Measurements from ENCODE around the gene WDR77. TPM values are rescaled to one million over a fixed set of nuclear protein-coding genes. Genes with fewer than 3 reads are reported as not detected.

Gene WDR77
- total and polyA plus RNA-seq, 2 donors (not counting 1 experiment from before 2014, with no cell fraction given) = 40.5 to 85.5 TPM

GRCh38 chr1:111468717-111469100 lies 19.7 kb upstream of the WDR77 start:
- peaks cover 4 to 15% of the 10 kb centered on the region in 2 experiments for H3K36me3 ChIP-seq (replicated peaks in 1 of 2; ENCODE audit: control extremely low read depth in 1 of 2, control insufficient read depth in 1 of 2, extremely low read depth in 1 of 2, insufficient read depth in 2 of 2, low read length in 1 of 2)
- Mint-ChIP-seq H3K27me3 (no peaks in the 10 kb centered on the region), H3K4me3 (no peak overlapping the region), H3K9me3 (ENCODE audit: insufficient read depth) (no peaks in the 10 kb centered on the region), H3K4me1 (peaks cover 10% of the 10 kb centered on the region), H3K27ac (no peak overlapping the region)
- no peaks in the 10 kb centered on the region for H4K20me1 ChIP-seq (ENCODE audit: control insufficient read depth, insufficient read depth, low read length, poor library complexity, severe bottlenecking)
- intact Hi-C loops (cut with micrococcal nuclease) = no loop called here
- no peak overlapping the region for H3K4me3 ChIP-seq (ENCODE audit: control extremely low read depth in 1 of 5, extremely low read depth in 1 of 5, insufficient read depth in 1 of 5, low read depth in 2 of 5, low read length in 4 of 5)
- no peak overlapping the region for H3K4me2 ChIP-seq (replicated peaks; ENCODE audit: low read depth, low read length, poor library complexity, severe bottlenecking)
- no peaks in the 10 kb centered on the region for H3K27me3 ChIP-seq (replicated peaks in 1 of 4; ENCODE audit: control extremely low read depth in 1 of 4, control insufficient read depth in 3 of 4, insufficient read depth in 4 of 4, low read length in 3 of 4)
- ATAC-seq (ENCODE audit: low read depth) = no peak
- H3K27ac ChIP-seq (ENCODE audit: low read length in 2 of 2) = no peak overlapping the region
- no peak for DNase-seq
- TF ChIP-seq CTCF (IDR thresholded peaks at IDR 0.05) = no peak
- TF ChIP-seq EZH2 (IDR thresholded peaks at IDR 0.05; ENCODE audit: borderline replicate concordance, insufficient read depth, low read depth, low read length, poor library complexity, severe bottlenecking) = no peak
- ChIA-PET POLR2A (interaction anchor here (0.9 to 1.1 kb wide), 2 partner anchors 20 to 39 kb away, joined by 3 read pairs; partner anchors contain the start of genes ATP5PB and WDR77), CTCF (interaction anchor here (0.9 to 1.8 kb wide), 5 partner anchors 13 to 47 kb away, joined by 3 to 8 read pairs (median 3); partner anchors contain the start of genes ADORA3 and TMIGD3)
- peaks cover 47% of the 10 kb centered on the region in 2 donors for H3K4me1 ChIP-seq (ENCODE audit: control insufficient read depth in 2 of 2, insufficient read depth in 2 of 2, low read length in 2 of 2)
- no peak overlapping the region for H2AFZ ChIP-seq (ENCODE audit: insufficient read depth, low read depth, low read length, poor library complexity, severe bottlenecking)
- H3K79me2 ChIP-seq (ENCODE audit: control insufficient read depth, insufficient read depth, low read length) = peaks cover 35% of the 10 kb centered on the region
- no peak overlapping the region for H3K9ac ChIP-seq (ENCODE audit: low read length)
- peaks cover 0 to 2% (median 0%) of the 10 kb centered on the region in 3 donors for H3K9me3 ChIP-seq (ENCODE audit: control extremely low read depth in 1 of 3, control insufficient read depth in 2 of 3, insufficient read depth in 1 of 3, low read length in 2 of 3)

DNA sequence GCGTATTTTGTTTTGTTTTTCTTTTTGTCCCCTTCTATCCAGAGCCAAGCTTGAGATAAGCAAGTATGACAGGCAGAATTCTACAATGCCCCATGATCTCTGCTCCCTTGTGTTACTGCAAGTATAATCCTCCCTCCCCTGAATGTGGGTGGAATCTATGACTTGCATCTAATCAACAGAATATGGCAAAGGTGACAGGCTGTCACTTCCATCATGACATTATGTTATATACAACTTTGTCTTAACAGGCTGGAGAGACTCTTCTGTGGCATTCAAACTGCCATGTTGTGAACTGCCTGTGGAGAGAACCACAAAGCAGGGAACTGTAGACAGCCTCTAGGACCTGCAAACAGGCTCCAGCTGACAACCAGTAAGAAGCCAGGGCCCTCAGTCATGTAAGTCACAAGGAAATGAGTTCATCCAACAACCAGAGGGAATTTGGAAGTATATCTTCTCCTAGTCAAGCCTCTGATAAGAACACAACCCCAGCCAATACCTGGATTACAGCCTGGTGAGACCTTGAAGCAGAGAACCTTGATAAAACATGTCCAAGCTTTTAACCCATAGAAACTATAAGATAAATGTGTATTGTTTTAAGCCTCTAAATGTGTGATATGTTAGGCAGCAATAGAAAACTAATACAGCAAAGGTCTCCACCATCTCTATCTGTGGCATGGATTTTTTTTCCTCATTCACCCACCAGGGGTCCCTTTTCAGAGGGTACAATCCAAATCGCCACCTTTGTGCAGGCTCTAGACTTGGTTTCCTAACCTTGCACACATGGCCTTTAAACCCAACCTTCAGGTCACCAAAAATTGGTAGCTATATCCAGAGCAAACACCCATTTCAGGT lies 19.0 kb upstream of the WDR77 start:
- Histone ChIP-seq H4K20me1 (ENCODE audit: control insufficient read depth, insufficient read depth, low read length, poor library complexity, severe bottlenecking) (no peaks in the 10 kb centered on the region), H3K27ac (ENCODE audit: low read length in 2 of 2) (no peak overlapping the region), H3K4me1 (ENCODE audit: control insufficient read depth in 2 of 2, insufficient read depth in 2 of 2, low read length in 2 of 2) (peaks cover 41 to 43% of the 10 kb centered on the region in 2 donors), H3K36me3 (replicated peaks in 1 of 2; ENCODE audit: control extremely low read depth in 1 of 2, control insufficient read depth in 1 of 2, extremely low read depth in 1 of 2, insufficient read depth in 2 of 2, low read length in 1 of 2) (peaks cover 4 to 18% of the 10 kb centered on the region in 2 experiments), H3K27me3 (replicated peaks in 1 of 4; ENCODE audit: control extremely low read depth in 1 of 4, control insufficient read depth in 3 of 4, insufficient read depth in 4 of 4, low read length in 3 of 4) (no peaks in the 10 kb centered on the region), H3K4me2 (replicated peaks; ENCODE audit: low read depth, low read length, poor library complexity, severe bottlenecking) (no peak overlapping the region), H3K9me3 (ENCODE audit: control extremely low read depth in 1 of 3, control insufficient read depth in 2 of 3, insufficient read depth in 1 of 3, low read length in 2 of 3) (peaks cover 0 to 2% (median 0%) of the 10 kb centered on the region in 3 donors), H3K9ac (ENCODE audit: low read length) (no peak overlapping the region), H3K4me3 (ENCODE audit: control extremely low read depth in 1 of 5, extremely low read depth in 1 of 5, insufficient read depth in 1 of 5, low read depth in 2 of 5, low read length in 4 of 5) (no peak overlapping the region), H2AFZ (ENCODE audit: insufficient read depth, low read depth, low read length, poor library complexity, severe bottlenecking) (no peak overlapping the region), H3K79me2 (ENCODE audit: control insufficient read depth, insufficient read depth, low read length) (peaks cover 29% of the 10 kb centered on the region)
- Mint-ChIP-seq H3K27ac (no peak overlapping the region), H3K4me1 (peaks cover 7% of the 10 kb centered on the region), H3K27me3 (no peaks in the 10 kb centered on the region), H3K4me3 (no peak overlapping the region), H3K9me3 (ENCODE audit: insufficient read depth) (no peaks in the 10 kb centered on the region)
- ChIA-PET CTCF (interaction anchor here (0.9 to 1.8 kb wide), 4 partner anchors 14 to 40 kb away, joined by 3 to 8 read pairs (median 5); partner anchors contain the start of genes ADORA3 and TMIGD3), POLR2A (no interaction called here)
- intact Hi-C loops (cut with micrococcal nuclease) = no loop called here
- DNase-seq (no peak), ATAC-seq (ENCODE audit: low read depth) (no peak)
- WGBS (ENCODE audit: insufficient coverage) = 83% methylated on average over 1 of the region's 2 CpGs
- TF ChIP-seq EZH2 (IDR thresholded peaks at IDR 0.05; ENCODE audit: borderline replicate concordance, insufficient read depth, low read depth, low read length, poor library complexity, severe bottlenecking) (no peak), CTCF (IDR thresholded peaks at IDR 0.05) (no peak)
